RWPE2 (cell line): ENCODE data around the gene PFN3.
"Not testable (repeated sequence)": the region's sequence is repeated elsewhere in the genome, so short reads cannot be mapped to it uniquely, and the experiment has no call there.

Experiments used
- ATAC-seq: fragments of 200-7000 bp; cut with Tn5 transposase; 3 replicates; pipeline ENCODE4 v1.9.1; 2021; ENCODE audit warnings: low read depth
- DNase-seq: peaks from one replicate; pipeline ENCODE4 v3.0.0-alpha.2; 2020; ENCODE audit warnings: low spot score
- H3K27ac ChIP-seq: fragments of 450-650 bp; 2 replicates; pipeline ENCODE4 v1.5.1; 2017; ENCODE audit warnings: mild to moderate bottlenecking; ENCODE audit not compliant: poor library complexity, severe bottlenecking
- H3K27me3 ChIP-seq: fragments of 250-450 bp; sonication (Bioruptor Pico); 2 replicates; pipeline ENCODE4 v1.5.1; 2021; ENCODE audit warnings: mild to moderate bottlenecking, moderate library complexity; ENCODE audit not compliant: insufficient read depth, poor library complexity, severe bottlenecking
- H3K36me3 ChIP-seq: fragments of 250-450 bp; sonication (Bioruptor Pico); 2 replicates; pipeline ENCODE4 v1.5.1; 2020; ENCODE audit warnings: low read depth, mild to moderate bottlenecking, moderate library complexity
- H3K4me1 ChIP-seq: fragments of 250-450 bp; sonication (Bioruptor Pico); 2 replicates; pipeline ENCODE4 v1.5.1; 2021; ENCODE audit warnings: mild to moderate bottlenecking, moderate library complexity; ENCODE audit not compliant: insufficient read depth, poor library complexity, severe bottlenecking
- H3K4me3 ChIP-seq: fragments of 250-450 bp; sonication (Bioruptor Pico); 2 replicates; pipeline ENCODE4 v1.5.1; 2021; ENCODE audit warnings: mild to moderate bottlenecking, moderate library complexity; ENCODE audit not compliant: severe bottlenecking
- H3K9me3 ChIP-seq: fragments of 250-450 bp; sonication (Bioruptor Pico); 2 replicates; pipeline ENCODE4 v1.5.1; 2021; ENCODE audit warnings: mild to moderate bottlenecking, moderate library complexity; ENCODE audit not compliant: severe bottlenecking
- CTCF ChIP-seq: fragments of 450-650 bp; IDR thresholded peaks from one replicate; pipeline ENCODE4 v1.5.1; 2017; ENCODE audit warnings: mild to moderate bottlenecking, moderate library complexity; ENCODE audit not compliant: poor library complexity, severe bottlenecking

The PFN3 gene

GRCh38 chr5:177376107-177376506, 24.4 kb downstream of the PFN3 start:
- DNase-seq = no peak
- H3K36me3 ChIP-seq = no peaks in the 10 kb centered on the region; the same call in 1 of the 2 replicates
- no peak for TF ChIP-seq CTCF
- no peaks in the 10 kb centered on the region for H3K27me3 ChIP-seq
- peaks cover 17% of the 10 kb centered on the region for H3K4me1 ChIP-seq
- no peak overlapping the region for H3K27ac ChIP-seq
- no peak for ATAC-seq
- no peak overlapping the region for H3K4me3 ChIP-seq
- no peaks in the 10 kb centered on the region for H3K9me3 ChIP-seq

GRCh38 chr5:177375516-177375915, 24.9 kb downstream of the PFN3 start:
- peaks cover 17% of the 10 kb centered on the region for H3K4me1 ChIP-seq

GRCh38 chr5:177374211-177374610, 26.2 kb downstream of the PFN3 start:
- Histone ChIP-seq H3K36me3 (no peaks in the 10 kb centered on the region; the same call in 1 of the 2 replicates), H3K27me3 (no peaks in the 10 kb centered on the region), H3K4me3 (no peak overlapping the region), H3K4me1 (peaks cover 17% of the 10 kb centered on the region), H3K27ac (peak overlapping the region; percentile 7), H3K9me3 (no peaks in the 10 kb centered on the region)
- no peak for DNase-seq
- no peak for TF ChIP-seq CTCF
- ATAC-seq = no peak

More at GRCh38 chr5:177375516-177375915, 24.9 kb downstream of the PFN3 start:
- not testable (repeated sequence) for H3K4me3 ChIP-seq, H3K36me3 ChIP-seq, DNase-seq, H3K27me3 ChIP-seq, H3K9me3 ChIP-seq, H3K27ac ChIP-seq, ATAC-seq

GRCh38 chr5:177373806-177374205, 26.7 kb downstream of the PFN3 start:
- no peak for DNase-seq
- no peak for TF ChIP-seq CTCF
- Histone ChIP-seq H3K9me3 (no peaks in the 10 kb centered on the region), H3K4me3 (no peak overlapping the region), H3K36me3 (no peaks in the 10 kb centered on the region; the same call in 1 of the 2 replicates), H3K4me1 (peaks cover 18% of the 10 kb centered on the region), H3K27ac (peak overlapping the region; percentile 7), H3K27me3 (no peaks in the 10 kb centered on the region)
- ATAC-seq = no peak

GRCh38 chr5:177372910-177373309, 27.6 kb downstream of the PFN3 start:
- H3K4me1 ChIP-seq = peaks cover 24% of the 10 kb centered on the region
- no peak overlapping the region for H3K27ac ChIP-seq
- no peak overlapping the region for H3K4me3 ChIP-seq
- TF ChIP-seq CTCF = no peak
- H3K27me3 ChIP-seq = no peaks in the 10 kb centered on the region
- H3K9me3 ChIP-seq = no peaks in the 10 kb centered on the region
- ATAC-seq (no peak), DNase-seq (no peak)
- no peaks in the 10 kb centered on the region; the same call in 1 of the 2 replicates for H3K36me3 ChIP-seq
